Measurements from ENCODE around the gene GALNT17.

DNA sequence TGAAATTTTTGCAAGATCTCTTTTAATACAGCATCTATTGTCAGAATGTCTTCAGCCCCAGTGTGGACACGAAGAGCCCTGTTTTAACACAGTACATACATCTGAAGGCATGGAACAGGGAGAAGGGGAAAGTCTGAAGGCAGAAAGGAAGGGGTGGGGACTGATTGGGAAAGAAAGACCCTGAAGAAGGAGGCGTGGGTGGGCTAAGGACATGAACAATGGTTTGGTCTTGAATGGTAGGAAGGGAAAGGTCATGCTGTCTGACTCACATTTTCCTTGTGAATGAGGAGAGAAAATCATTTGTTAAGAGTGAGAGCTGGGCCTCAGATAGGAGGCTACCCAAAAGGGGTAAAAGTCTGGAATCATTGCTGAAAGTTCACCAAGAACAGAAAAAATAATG is 297.1 kb downstream of the GALNT17 start:
- TF ChIP-seq POLR2AphosphoS5 (IDR thresholded peaks at IDR 0.05; ENCODE audit: borderline replicate concordance, low read depth, low read length) = no peak
- no peak for TF ChIP-seq EZH2 (IDR thresholded peaks at IDR 0.05)
